A172 (cell line): ENCODE results near the gene ZBTB46. TPM values are rescaled to one million over a fixed set of nuclear protein-coding genes. Genes with fewer than 3 reads are reported as not detected.

ENCODE experiments used
- DNase-seq: peaks from one replicate; pipeline ENCODE4 v3.0.0-alpha.2; 2015; ENCODE audit warnings: low spot score
- total RNA-seq: library from RNA; depleted of rRNA; stranded (reverse); fragments of >200 nt; shearing (Covaris generic); gene quantifications from 2 replicates; pipeline ENCODE4 v1.2.3, GENCODE V29; 2014

Gene ZBTB46
- total RNA-seq, 1 experiment from 2014 or later: 6.8 TPM

DNA sequence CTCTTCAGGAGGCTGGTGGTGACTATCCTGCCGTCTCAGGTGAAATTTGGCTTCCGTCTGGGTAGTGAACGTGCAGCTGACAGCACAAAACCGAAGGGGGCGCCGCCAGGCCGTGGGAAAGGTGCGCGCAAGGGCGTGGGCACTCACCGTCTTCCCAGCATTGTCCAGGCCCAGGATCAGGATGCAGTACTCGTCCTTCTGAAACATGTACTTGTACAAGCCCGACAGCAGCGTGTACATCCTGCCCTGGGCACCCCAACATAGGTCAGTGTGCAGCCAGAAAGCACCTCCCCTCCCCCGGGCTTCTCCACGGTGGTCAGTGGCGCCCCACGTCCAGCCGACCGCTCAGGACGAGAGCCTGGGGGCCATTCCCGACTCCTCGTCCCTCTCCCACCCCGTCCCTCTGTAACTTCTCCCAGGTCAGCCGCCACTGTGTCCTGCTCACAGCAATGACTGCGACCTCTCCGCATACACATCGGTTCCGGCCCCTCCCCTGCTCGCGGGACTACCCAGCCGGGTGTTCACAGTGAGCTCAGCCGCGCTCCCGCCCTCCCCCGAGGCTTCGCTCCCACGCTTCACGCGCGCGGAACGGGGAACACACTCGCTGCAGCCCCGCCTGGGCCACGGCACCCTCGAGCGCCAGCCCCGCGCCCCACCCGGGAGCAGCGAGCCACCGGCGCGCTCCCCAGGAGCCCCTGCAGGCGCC is 124.1 kb downstream of the ZBTB46 start:
- DNase-seq: peak; percentile 50

DNA sequence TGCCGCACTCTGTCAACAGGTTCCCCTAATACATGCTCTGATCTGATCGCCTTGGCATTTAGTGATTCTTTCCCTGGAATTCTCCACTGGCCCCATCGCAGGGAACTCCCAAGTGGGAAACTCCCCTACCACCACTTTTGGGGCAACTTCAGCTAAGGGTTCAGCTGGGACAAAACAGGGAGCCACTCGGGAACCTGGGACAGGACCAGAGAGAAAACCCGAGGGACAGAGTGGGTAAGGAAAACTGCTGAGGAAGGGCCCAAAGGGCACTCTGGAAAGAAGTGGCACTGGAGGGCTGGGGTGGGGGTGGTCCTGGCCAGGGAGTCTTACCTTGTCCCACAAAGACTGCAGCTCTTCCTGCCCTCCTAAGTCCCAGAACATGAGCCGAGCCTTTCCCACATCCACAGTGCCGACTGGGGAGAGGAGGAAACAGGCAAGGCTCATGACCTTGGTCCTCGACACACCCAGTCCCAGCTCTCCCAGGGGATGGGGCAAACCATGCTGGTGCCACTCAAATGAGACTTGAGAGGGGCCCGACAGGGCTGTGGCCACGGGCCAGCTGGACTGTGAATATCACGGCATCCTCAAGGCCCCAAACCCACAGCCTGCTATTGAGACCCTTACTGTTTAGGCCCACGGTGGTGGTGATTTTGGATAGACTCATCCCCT is 124.9 kb downstream of the ZBTB46 start:
- DNase-seq: no peak

DNA sequence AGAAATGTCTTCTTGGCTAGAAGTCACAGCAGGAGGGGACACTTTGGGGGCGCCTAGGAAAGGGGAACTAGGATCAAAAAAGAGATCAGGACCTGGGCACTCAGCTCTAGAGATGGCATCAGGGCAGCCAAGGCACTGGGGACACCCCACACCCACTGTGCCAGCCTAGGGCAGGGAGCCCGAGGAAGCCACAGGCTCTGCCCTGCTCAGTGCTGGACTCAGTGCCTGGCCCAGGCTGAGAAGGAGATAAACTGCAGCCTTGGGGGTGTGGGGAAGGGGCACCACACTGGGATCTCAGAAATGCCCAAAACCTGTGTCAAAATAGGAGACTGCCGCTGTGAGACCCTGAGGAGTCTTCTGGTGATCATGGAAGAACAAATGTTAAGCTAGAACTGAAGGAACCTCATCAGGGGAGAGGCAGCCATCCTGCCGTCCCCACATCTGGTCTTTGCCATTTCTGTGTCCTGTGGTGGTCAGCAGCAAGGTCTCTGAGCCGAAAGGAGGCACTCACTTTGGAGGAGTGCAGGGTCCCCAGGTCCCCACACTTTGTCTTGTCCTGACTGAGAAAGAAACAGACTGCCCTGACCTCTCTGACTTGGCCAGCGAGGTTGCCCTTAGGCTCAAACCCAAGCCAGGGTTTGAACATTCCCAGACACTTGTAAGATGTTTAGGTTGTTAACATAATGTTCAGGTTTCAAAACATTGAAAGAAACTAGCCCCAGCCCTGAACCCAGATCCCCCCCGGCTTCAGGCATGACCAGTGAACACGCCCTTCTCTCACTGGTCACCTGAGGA is 125.6 kb downstream of the ZBTB46 start:
- DNase-seq: no peak

DNA sequence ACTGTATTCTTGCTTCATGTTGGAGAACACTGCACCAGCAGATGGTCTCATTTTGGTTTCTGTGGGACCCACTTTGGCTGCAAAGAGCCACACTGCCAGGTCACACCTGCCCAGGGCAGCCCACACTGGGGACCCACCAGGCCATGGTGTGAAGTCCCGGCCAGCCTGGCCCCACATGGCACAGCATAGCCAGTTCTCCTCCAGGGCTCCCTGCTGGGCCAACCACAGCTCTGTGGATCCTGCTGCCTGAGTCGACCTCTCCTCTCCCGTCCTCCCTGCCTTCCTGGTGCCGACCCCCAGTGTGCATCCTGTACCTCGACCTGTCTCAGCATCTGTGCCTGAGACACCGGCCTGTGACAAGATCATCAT is 126.3 kb downstream of the ZBTB46 start:
- no peak for DNase-seq

DNA sequence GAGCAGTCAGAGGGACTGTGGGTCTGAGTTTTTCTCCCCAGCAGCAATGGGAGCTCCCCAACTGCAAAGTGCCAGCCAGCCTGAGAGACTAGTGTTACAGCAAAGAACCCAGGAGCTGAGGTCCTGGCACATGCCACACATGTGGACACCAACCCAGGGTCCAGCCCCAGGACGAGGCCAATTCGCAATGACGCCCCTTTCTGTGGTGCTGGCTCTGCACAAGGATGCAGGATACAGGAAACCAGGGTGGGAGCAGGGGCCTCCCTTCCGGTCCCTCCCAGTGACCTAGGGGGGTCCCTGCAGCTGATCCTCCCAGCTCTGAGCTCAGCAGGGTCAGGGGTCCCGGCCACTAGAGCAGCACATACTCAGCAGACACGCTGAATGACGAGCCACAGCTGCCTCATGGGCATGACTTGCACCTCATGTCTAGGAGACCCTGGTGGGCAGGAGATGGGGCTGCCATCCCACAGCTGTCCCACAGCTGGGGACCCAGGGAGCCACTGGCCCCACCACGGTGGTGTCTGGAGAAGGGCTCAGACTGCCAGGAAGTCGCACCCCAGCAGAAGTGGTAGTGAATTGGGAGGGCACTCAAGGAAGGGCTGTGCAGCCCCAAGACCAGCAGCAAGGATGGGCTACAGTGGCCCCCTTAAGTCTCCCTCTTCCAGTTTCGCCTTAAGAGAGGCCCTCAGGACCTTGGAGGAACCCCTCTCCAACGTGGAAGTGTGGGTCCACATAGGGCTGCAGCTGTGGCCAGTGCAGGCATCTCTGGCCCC is 126.9 kb downstream of the ZBTB46 start:
- no peak for DNase-seq

DNA sequence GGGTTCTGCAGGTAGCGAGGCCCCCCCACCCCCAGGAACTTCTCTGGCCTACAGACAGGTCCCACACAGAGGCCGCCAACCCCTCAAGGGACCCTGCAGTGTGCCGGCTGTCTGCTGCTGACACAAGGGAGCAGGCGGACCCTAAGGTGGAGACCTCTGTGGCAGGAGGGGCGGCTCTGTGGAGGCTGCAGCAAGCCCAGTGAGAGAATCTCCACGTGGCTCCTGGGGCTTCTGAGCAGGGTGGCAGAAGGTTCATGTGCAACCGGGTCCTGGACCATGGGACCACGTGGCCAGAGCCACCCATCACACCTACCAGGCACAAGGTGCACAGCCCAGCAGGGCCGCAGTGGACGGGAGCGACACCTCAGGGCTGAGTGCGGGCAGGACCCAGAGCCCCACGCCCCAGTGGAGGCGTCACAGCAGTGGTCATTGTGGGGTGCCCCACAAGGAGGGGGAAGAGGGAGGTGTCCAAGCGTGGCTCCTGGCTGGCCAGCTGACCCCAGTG is 127.5 kb downstream of the ZBTB46 start:
- DNase-seq: no peak

DNA sequence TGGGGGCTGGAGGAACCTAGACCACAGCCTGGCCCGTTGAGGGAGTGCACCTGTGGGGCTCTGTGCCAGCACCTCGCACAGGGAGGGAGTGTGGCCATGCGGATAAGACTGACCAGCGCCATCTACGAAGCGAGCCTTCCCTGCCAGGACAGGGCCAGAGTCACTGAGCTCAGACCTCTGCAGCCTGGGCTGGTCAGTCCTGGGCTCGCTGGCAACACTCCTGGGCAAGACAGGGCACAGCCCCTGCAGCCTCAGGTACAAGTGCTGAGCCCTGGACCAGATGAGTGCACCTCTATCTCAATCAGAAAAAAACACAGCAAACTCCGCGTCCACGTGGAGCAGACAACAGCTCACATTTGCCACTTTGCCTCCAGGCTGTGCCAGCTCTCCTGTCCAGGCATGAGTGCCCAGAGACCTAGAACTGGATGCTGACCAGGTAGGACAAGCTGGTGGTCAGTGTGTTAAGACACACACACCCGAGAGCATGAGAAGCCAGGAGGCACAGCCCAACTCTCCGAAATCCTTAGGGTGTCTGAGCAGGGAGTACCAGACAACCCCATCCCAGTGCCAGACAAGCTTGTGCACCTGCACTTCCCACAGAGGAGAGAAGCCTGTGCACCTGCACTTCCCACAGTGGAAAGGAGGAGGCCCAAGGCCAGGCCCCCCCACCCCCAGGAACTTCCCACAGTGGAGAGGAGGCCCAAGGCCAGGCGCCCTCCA is 128.2 kb downstream of the ZBTB46 start:
- no peak for DNase-seq

DNA sequence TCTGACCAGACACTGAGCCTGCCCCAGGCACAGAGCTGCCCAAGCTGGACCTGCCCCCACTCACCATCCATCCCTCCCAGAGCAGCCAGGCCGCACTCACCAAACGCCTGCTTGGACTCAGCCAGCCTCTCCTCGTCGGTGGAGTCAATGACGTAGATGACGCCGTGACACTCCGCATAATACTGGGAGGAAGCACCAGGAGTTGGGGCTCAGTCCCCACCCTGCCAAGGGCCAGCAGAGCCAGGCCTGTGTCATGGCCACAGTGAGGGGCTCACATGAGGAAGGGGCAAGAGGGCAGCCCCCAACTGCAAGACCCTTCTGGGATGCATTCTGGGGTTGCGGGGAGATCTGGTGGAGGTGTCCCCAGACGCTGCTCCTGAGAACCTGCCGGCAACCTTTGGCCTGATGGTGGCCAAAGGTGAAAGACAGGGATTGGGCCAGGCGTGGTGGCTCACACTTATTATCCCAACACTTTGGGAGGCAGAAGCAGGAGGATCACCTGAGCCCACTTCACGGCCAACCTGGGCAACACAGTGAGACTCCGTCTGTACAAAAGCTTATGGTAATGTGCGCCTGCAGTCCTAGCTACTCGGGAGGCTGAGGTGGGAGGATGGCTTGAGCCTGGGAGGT is 128.9 kb downstream of the ZBTB46 start:
- no peak for DNase-seq

DNA sequence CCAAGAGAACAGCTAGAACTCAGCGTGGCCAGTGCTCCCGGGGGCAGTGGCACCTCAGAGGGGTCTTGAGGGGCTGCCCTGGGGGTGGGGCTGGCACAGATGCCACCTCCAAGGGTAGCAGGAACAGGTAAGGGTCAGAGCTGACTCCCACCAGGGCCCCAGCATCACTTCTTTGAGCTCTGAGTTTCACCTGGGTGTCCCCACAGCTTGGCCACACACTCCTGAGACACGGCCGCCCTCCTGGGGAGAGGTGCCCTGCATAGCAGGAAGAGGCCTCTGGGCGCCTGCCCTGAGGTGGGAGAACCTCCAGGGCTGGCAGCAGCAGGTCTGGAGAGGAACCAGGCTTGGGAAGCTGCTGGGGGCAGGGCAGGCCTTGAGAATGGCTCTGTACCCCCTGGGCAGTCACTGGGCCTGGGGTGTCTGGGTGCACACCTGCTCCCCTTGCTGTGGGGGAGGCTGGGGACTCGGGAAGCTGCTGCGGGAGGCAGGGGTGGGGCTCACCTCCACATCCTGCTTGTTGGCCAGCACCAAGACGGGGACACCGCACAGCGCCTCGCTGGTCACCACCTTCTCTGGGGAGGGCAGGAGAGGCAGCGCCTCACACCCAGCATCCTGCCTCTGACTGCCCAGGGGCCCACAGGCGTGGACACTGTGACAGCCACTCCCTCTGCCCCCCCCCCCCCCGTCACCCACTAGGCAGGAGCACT is 129.6 kb downstream of the ZBTB46 start:
- peak; percentile 79 for DNase-seq

DNA sequence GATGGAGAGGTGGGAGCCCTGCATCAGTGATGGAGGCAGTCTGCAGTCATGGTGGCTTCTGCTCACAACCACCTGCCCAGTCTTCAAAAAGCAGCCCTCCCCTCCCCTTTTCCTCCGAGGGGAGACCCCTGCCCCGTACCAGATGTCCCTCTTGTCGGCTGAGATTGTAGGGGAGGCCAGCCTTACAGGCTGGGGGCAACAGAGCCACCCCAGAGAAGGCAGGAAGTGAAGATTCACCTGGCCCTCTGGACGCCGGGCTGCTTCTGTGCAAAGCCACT is 130.1 kb downstream of the ZBTB46 start:
- no peak for DNase-seq

DNA sequence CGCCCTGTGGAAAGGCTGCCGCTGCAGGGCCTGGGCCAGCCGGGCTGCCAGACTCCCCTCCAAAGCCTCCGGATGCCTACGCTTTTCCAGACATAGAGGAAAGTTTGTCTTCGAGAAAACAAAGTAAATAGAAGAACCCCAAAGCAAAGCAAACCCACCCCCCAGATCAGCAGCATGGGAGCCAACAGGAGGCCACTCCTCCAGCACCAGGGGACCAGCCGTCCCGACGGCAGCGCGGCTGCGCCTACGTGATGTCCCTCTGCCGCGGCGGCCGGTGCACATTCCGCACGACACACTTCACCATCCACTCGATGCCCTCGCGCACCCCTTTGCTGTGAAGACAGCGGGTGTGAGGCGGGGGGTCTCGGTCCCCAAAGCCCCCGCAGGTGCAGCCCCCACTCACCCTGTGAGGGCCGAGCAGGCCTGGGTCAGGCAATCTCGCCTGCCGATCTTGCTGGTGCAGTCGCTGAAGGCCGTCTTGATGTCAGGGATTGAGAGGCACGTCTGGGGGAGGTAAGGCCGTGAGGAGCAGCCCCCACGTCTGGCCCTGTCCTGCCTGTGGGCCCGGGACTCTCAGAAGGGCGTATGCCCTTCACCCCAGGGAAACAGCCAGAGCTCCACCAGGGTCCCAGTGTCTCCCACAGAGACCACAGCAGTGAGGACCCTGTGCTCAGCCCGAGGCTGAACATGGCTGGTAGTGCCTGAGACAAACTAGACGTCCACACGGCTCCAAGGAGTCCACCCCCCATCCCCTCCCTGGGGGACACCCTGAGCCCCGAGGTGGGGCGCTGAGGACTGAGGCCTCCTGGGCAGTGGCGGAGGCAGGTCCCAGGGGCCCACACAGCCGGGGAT is 130.6 kb downstream of the ZBTB46 start:
- DNase-seq: no peak

DNA sequence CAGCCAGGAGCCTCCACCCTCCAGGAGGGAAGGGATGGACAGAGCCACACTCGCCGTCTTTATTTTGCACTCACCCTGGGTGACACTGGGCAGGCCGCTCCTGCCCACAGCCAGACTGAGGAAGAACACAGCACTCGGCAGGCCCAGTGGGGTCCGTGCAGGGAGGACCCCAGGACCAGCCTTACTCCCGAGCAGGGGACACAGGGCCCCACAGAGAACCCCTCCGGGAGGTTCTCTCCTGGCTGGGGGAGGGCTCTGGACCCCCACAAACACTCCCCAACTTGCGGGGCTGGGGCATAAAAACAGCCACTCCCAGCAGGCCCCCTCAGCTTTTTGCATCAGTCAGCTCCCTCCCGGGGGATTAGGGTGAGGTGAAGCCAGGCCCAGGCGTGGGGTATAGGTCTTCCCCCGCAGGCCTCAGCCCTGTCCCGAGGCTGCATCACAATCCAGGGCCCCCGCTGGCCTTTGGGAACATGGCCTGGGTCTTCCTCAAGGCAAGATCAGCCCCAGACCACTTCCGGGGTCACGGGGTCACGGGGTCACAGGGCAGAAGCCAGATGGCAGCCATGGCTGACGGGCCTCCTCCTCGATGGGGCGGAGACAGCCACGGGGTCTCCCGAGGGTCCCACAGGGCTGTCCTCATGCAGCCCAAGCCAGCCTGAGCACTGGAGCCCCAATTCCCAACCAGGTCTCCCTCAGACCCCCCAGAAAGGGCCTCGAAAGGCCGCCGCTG is 131.4 kb downstream of the ZBTB46 start:
- DNase-seq: no peak

DNA sequence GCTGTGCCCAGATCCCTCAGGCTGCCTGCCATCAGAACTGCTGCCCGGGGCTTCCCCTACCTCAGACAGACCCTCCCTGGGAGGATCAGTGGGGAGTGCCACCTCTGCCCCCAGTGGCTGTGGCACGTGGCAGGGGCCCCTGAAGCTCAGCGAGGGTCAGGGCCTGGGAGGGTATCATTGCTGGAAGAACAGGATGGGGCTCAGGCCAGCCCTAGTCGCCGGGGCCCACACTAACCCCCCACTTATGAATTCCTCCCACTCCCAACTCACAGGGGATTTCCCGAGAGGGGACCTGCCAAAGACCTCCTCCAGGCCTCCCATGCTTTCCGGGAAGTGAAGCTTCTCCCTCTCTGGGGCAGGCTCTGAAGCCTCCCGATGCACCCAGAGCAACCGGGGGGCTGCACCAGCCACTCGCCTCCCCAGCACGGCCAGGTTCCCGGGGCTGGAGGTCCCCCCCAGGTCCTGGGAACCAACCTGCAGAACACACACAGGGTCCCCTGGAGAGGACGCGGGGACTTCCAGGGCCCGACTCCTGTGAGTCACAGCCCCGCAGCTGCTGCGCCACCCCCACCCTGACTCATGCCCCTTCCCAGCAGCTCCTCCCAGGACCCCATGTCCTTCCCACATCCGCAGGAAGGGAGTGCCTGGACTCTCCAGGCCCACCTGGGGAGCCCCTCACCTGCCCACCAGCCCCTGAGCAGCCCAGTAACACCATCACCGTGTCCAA is 132.2 kb downstream of the ZBTB46 start:
- peak; percentile 97 for DNase-seq

DNA sequence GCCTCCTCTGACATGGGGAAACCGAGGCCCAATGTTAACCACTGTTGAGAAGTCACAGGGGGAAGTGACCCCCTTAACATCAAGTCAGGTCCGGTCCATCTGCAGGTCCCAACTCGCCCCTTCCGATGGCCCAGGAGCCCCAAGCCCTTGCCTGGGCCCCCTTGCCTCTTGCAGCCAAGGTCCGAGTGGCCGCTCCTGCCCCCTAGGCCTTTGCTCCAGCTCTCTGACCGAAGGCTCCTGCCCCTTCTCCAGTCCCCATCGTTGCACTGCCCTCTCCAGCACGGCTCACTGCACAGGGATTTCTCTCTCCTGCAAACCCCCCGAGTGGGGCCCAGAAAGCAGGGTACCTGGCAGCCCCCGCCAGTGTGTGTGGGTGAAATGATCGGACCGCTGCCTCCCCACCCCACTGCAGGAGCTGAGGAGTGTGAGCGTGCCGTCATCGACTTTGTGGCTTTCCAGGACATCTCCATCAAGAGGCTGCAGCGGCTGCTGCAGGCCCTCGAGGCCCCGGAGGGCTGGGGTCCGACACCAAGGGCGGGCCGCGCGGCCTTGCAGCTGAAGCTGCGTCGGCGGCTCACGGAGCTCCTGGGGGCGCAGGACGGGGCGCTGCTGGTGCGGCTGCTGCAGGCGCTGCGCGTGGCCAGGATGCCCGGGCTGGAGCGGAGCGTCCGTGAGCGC is 133.1 kb downstream of the ZBTB46 start:
- DNase-seq: no peak

DNA sequence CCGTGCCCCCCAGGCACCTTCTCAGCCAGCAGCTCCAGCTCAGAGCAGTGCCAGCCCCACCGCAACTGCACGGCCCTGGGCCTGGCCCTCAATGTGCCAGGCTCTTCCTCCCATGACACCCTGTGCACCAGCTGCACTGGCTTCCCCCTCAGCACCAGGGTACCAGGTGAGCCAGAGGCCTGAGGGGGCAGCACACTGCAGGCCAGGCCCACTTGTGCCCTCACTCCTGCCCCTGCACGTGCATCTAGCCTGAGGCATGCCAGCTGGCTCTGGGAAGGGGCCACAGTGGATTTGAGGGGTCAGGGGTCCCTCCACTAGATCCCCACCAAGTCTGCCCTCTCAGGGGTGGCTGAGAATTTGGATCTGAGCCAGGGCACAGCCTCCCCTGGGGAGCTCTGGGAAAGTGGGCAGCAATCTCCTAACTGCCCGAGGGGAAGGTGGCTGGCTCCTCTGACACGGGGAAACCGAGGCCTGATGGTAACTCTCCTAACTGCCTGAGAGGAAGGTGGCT is 133.7 kb downstream of the ZBTB46 start:
- DNase-seq: no peak

DNA sequence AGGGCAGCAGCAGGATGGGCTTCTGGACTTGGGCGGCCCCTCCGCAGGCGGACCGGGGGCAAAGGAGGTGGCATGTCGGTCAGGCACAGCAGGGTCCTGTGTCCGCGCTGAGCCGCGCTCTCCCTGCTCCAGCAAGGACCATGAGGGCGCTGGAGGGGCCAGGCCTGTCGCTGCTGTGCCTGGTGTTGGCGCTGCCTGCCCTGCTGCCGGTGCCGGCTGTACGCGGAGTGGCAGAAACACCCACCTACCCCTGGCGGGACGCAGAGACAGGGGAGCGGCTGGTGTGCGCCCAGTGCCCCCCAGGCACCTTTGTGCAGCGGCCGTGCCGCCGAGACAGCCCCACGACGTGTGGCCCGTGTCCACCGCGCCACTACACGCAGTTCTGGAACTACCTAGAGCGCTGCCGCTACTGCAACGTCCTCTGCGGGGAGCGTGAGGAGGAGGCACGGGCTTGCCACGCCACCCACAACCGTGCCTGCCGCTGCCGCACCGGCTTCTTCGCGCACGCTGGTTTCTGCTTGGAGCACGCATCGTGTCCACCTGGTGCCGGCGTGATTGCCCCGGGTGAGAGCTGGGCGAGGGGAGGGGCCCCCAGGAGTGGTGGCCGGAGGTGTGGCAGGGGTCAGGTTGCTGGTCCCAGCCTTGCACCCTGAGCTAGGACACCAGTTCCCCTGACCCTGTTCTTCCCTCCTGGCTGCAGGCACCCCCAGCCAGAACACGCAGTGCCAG is 134.3 kb downstream of the ZBTB46 start, which contains the start of gene TNFRSF6B:
Gene TNFRSF6B, plus strand, starts transcription at position 25 of the 729 bp plus-strand sequence. Its CDS starts 116 bp downstream, at position 141.
- no peak for DNase-seq
